ENCODE measurements around the gene CATSPER2.
"Not testable (repeated sequence)": the region's sequence is repeated elsewhere in the genome, so short reads cannot be mapped to it uniquely, and the experiment has no call there.

Gene CATSPER2

GRCh38 chr15:43648649-43649429 is at the start of gene CATSPER2:
CATSPER2 (minus strand) TSS chr15:43648844; CDS start chr15:43648061, 783 bp downstream.
- DNase-seq (ENCODE audit: low spot score) = no peak

- DNase-seq (ENCODE audit: low spot score) = not testable (repeated sequence)
Measured at GRCh38 chr15:43693148-43694022, 44.7 kb upstream of the CATSPER2 start, which contains the start of gene CKMT1A. CKMT1A (plus strand) TSS chr15:43693859; CDS start chr15:43694051, 192 bp downstream.

GRCh38 chr15:43692679-43693078 is 44.0 kb upstream of the CATSPER2 start:
- DNase-seq (ENCODE audit: low spot score) = not testable (repeated sequence)

- DNase-seq (ENCODE audit: low spot score) = not testable (repeated sequence)
Measured at GRCh38 chr15:43689604-43690301, 41.1 kb upstream of the CATSPER2 start.

GRCh38 chr15:43674175-43674574 is 25.5 kb upstream of the CATSPER2 start:
- not testable (repeated sequence) for DNase-seq (ENCODE audit: low spot score)

GRCh38 chr15:43666177-43666576 is 17.5 kb upstream of the CATSPER2 start:
- not testable (repeated sequence) for DNase-seq (ENCODE audit: low spot score)

- not testable (repeated sequence) for DNase-seq (ENCODE audit: low spot score)
Measured at GRCh38 chr15:43663333-43663732, 14.7 kb upstream of the CATSPER2 start.

- DNase-seq (ENCODE audit: low spot score) = not testable (repeated sequence)
Measured at GRCh38 chr15:43662293-43662692, 13.6 kb upstream of the CATSPER2 start.

GRCh38 chr15:43659727-43660126 is 11.1 kb upstream of the CATSPER2 start:
- not testable (repeated sequence) for DNase-seq (ENCODE audit: low spot score)

- DNase-seq (ENCODE audit: low spot score) = not testable (repeated sequence)
Measured at GRCh38 chr15:43649430-43649926, 834 bp upstream of the CATSPER2 start.

- DNase-seq (ENCODE audit: low spot score) = not testable (repeated sequence)
Measured at GRCh38 chr15:43638464-43639204, 10.0 kb downstream of the CATSPER2 start.

GRCh38 chr15:43626937-43627336 is 21.7 kb downstream of the CATSPER2 start:
- not testable (repeated sequence) for DNase-seq (ENCODE audit: low spot score)

- no peak for DNase-seq (ENCODE audit: low spot score)
Measured at GRCh38 chr15:43625106-43625505, 23.5 kb downstream of the CATSPER2 start.

- DNase-seq (ENCODE audit: low spot score) = not testable (repeated sequence)
Measured at GRCh38 chr15:43622068-43622799, 26.4 kb downstream of the CATSPER2 start.

GRCh38 chr15:43618700-43619099 is 29.9 kb downstream of the CATSPER2 start, which contains the start of gene STRC:
STRC (minus strand) TSS chr15:43618800; CDS start chr15:43618722, 78 bp downstream.
- not testable (repeated sequence) for DNase-seq (ENCODE audit: low spot score)

GRCh38 chr15:43617750-43618149 is 30.9 kb downstream of the CATSPER2 start:
- not testable (repeated sequence) for DNase-seq (ENCODE audit: low spot score)

- DNase-seq (ENCODE audit: low spot score) = not testable (repeated sequence)
Measured at GRCh38 chr15:43602233-43602632, 46.4 kb downstream of the CATSPER2 start.

- DNase-seq (ENCODE audit: low spot score) = not testable (repeated sequence)
Measured at GRCh38 chr15:43600200-43600599, 48.4 kb downstream of the CATSPER2 start.

- not testable (repeated sequence) for DNase-seq (ENCODE audit: low spot score)
Measured at GRCh38 chr15:43599131-43599530, 49.5 kb downstream of the CATSPER2 start.

Data from HuH-7.5 (cell line).